ENCODE results near the gene NLRP13.

- TF ChIP-seq CTCF (conservative IDR thresholded peaks at IDR 0.05; ENCODE audit: low read depth, low read length) = no peak
- TF ChIP-seq FOS (IDR thresholded peaks at IDR 0.05; ENCODE audit: low read depth, low read length) = no peak
- TF ChIP-seq POLR2A (IDR thresholded peaks at IDR 0.05; ENCODE audit: low read depth, low read length) = no peak
- TF ChIP-seq CEBPB (IDR thresholded peaks at IDR 0.05; ENCODE audit: low read depth, low read length) = no peak
- no peak for TF ChIP-seq USF2 (IDR thresholded peaks at IDR 0.05; ENCODE audit: low read depth, low read length)
- TF ChIP-seq ELK1 (IDR thresholded peaks at IDR 0.05; ENCODE audit: borderline replicate concordance, low read depth, low read length) = no peak
Measured at GRCh38 chr19:55940306-55940705, 8.2 kb upstream of the NLRP13 start.
